Endothelial cell of umbilical vein (primary cell): Measurements from ENCODE around the gene NEDD4.

Experiments
- CTCF ChIP-seq, 2 donors: IDR thresholded peaks; 1 replicate in 1 of 2; 2 replicates in 1 of 2; pipeline ENCODE4 v1.5.1; 2011; ENCODE audit warnings: low read length in 2 of 2, mild to moderate bottlenecking in 2 of 2, moderate library complexity in 2 of 2, control low read depth in 1 of 2, inconsistent platforms in 1 of 2, low read depth in 1 of 2; ENCODE audit not compliant: insufficient read depth in 1 of 2; ENCODE audit errors: extremely low read depth in 1 of 2
- EZH2 ChIP-seq: IDR thresholded peaks from 2 replicates; pipeline ENCODE4 v1.6.1; 2012; ENCODE audit warnings: borderline replicate concordance, low read depth, mild to moderate bottlenecking, moderate library complexity, low read length, inconsistent platforms; ENCODE audit not compliant: severe bottlenecking
- GATA2 ChIP-seq: IDR thresholded peaks from 2 replicates; pipeline ENCODE4 v1.7.0; 2011; ENCODE audit warnings: low read depth, mild to moderate bottlenecking, moderate library complexity, mixed read lengths, low read length; ENCODE audit not compliant: insufficient read length, insufficient read depth
- MYC ChIP-seq: IDR thresholded peaks from one replicate; pipeline ENCODE4 v1.6.1; 2011; ENCODE audit warnings: mild to moderate bottlenecking, low read depth, low read length
- POLR2A ChIP-seq: IDR thresholded peaks from 2 replicates; pipeline ENCODE4 v1.6.1; 2012; ENCODE audit warnings: low read depth, mild to moderate bottlenecking, control low read depth, low read length

GRCh38 chr15:55802600-55803376, 190.6 kb downstream of the NEDD4 start:
- TF ChIP-seq POLR2A (no peak), CTCF (IDR thresholded peaks at IDR 0.05; ENCODE audit: extremely low read depth in 1 of 2, insufficient read depth in 1 of 2, low read depth in 1 of 2, low read length in 2 of 2) (no peak), MYC (no peak), EZH2 (no peak), GATA2 (no peak)
